ENCODE results near the gene NEDD4L.
A peak's percentile ranks its signal among the peaks of the same experiment; 100 is the strongest.

Gene NEDD4L

GRCh38 chr18:58426611-58427010, 382.6 kb downstream of the NEDD4L start:
- no peak for DNase-seq (ENCODE audit: low spot score)

- DNase-seq (ENCODE audit: low spot score) = no peak
These were observed 383.3 kb downstream of the NEDD4L start for GRCh38 chr18:58427321-58427720.

GRCh38 chr18:58429442-58429841, 385.4 kb downstream of the NEDD4L start:
- no peak for DNase-seq (ENCODE audit: low spot score)

GRCh38 chr18:58431215-58431614, 387.2 kb downstream of the NEDD4L start:
- DNase-seq (ENCODE audit: low spot score) = no peak

GRCh38 chr18:58432050-58432727, 388.2 kb downstream of the NEDD4L start:
- DNase-seq (ENCODE audit: low spot score) = no peak

- peak; percentile 1 for DNase-seq (ENCODE audit: low spot score)
These were observed 391.4 kb downstream of the NEDD4L start for GRCh38 chr18:58435221-58436005.

GRCh38 chr18:58438161-58438957, 394.3 kb downstream of the NEDD4L start:
- DNase-seq (ENCODE audit: low spot score) = peak; percentile 51

GRCh38 chr18:58438958-58439300, 394.9 kb downstream of the NEDD4L start:
- DNase-seq (ENCODE audit: low spot score) = peak; percentile 53

GRCh38 chr18:58443671-58444070, 399.6 kb downstream of the NEDD4L start:
- DNase-seq (ENCODE audit: low spot score) = peak; percentile 11

GRCh38 chr18:58446391-58447060, 402.5 kb downstream of the NEDD4L start:
- DNase-seq (ENCODE audit: low spot score) = no peak

- no peak for DNase-seq (ENCODE audit: low spot score)
These were observed 403.5 kb downstream of the NEDD4L start for GRCh38 chr18:58447402-58448095.

- DNase-seq (ENCODE audit: low spot score) = no peak
These were observed 405.4 kb downstream of the NEDD4L start for GRCh38 chr18:58449464-58449863.
